SJCRH30 (cell line): Measurements from ENCODE around the gene PFDN4. TPM values are rescaled to one million over a fixed set of nuclear protein-coding genes. Genes with fewer than 3 reads are reported as not detected.

Experiments used
- DNase-seq, 2 experiments: peaks; one replicate each; pipeline ENCODE4 v3.0.0-alpha.2; 2015 to 2020
- H3K27ac ChIP-seq: fragments of 250-450 bp; sonication (Bioruptor Pico); 2 replicates; pipeline ENCODE4 v1.5.1; 2020; ENCODE audit warnings: mild to moderate bottlenecking, moderate library complexity
- H3K27me3 ChIP-seq: fragments of 250-450 bp; sonication (Bioruptor Pico); 2 replicates; pipeline ENCODE4 v1.5.1; 2020; ENCODE audit warnings: mild to moderate bottlenecking, moderate library complexity
- H3K36me3 ChIP-seq: fragments of 250-450 bp; sonication (Bioruptor Pico); 2 replicates; pipeline ENCODE4 v1.5.1; 2020; ENCODE audit warnings: mild to moderate bottlenecking, moderate library complexity
- H3K4me1 ChIP-seq: fragments of 250-450 bp; sonication (Bioruptor Pico); 2 replicates; pipeline ENCODE4 v1.5.1; 2020; ENCODE audit warnings: mild to moderate bottlenecking, moderate library complexity
- H3K4me3 ChIP-seq: fragments of 250-450 bp; sonication (Bioruptor Pico); 2 replicates; pipeline ENCODE4 v1.5.1; 2020; ENCODE audit warnings: mild to moderate bottlenecking, moderate library complexity
- H3K9me3 ChIP-seq: fragments of 250-450 bp; sonication (Bioruptor Pico); replicated peaks from 2 replicates; pipeline ENCODE4 v1.5.1; 2020; ENCODE audit warnings: mild to moderate bottlenecking, moderate library complexity
- total RNA-seq: library from RNA; depleted of rRNA; stranded (reverse); fragments of >200 nt; shearing (Covaris generic); gene quantifications from 2 replicates; pipeline ENCODE4 v1.2.3, GENCODE V29; 2014

Gene PFDN4
- total RNA-seq, 1 experiment from 2014 or later, result 168 TPM

- Histone ChIP-seq H3K4me1 (no peaks in the 10 kb centered on the region), H3K36me3 (no peaks in the 10 kb centered on the region), H3K4me3 (no peak overlapping the region), H3K27me3 (no peaks in the 10 kb centered on the region; the same call in 1 of the 2 replicates), H3K9me3 (0 out of 2 replicates have a peak, but pooled peaks cover 3% of the 10 kb centered on the region), H3K27ac (no peak overlapping the region)
- DNase-seq, result no peak
These were observed 4.6 kb upstream of the PFDN4 start for GRCh38 chr20:54203281-54203680.

DNA sequence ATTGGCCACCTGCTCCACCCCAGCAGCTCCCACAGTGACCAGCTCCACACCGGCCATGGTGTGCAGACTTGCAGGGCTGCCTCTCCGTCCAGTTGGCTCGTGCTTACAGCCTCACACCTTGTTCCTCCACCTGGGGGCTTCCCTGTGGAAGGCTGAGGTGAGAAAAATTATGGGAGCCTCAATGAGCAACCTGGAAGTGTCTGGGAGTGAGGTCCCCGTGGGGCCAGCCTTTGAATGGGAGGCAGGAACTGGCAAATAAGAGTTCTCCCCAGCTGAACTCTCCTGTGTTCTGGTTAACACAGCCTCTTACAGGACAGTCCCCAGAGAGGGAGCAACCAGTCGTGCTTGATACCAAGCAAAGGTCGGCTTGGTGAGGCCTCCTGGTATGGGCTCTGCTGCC, 3.8 kb upstream of the PFDN4 start:
- H3K9me3 ChIP-seq, result 0 out of 2 replicates have a peak, but pooled peaks cover 3% of the 10 kb centered on the region
- no peak overlapping the region for H3K27ac ChIP-seq
- H3K4me1 ChIP-seq, result peaks cover 1% of the 10 kb centered on the region; the same call in 1 of the 2 replicates
- H3K36me3 ChIP-seq, result no peaks in the 10 kb centered on the region
- no peak overlapping the region for H3K4me3 ChIP-seq
- no peak for DNase-seq
- no peaks in the 10 kb centered on the region; the same call in 1 of the 2 replicates for H3K27me3 ChIP-seq

- no peak for DNase-seq
- Histone ChIP-seq H3K36me3 (no peaks in the 10 kb centered on the region), H3K9me3 (0 out of 2 replicates have a peak, but pooled peaks cover 3% of the 10 kb centered on the region), H3K27me3 (no peaks in the 10 kb centered on the region; the same call in 1 of the 2 replicates), H3K4me3 (no peak overlapping the region), H3K4me1 (peaks cover 5% of the 10 kb centered on the region; the same call in 1 of the 2 replicates), H3K27ac (no peak overlapping the region)
These were observed 3.4 kb upstream of the PFDN4 start for GRCh38 chr20:54204481-54204880.

DNA sequence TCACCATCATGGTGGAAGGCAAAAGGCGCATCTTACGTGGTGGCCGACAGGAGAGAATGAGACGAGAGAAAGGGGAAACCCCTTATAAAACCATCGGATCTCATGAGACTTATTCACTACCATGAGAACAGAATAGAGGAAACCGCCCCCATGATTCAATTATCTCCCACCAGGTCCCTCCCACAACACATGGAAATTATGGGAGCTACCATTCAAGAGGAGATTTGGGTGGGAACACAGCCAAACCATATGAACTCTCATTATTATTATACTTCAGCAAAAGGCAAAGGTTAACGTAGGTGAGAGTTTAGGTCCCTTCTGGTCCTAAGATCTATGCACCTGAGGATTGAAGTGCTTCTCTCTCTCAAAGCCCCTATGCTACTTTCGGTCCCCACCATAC, 2.4 kb upstream of the PFDN4 start:
- DNase-seq, result no peak
- H3K4me1 ChIP-seq, result peaks cover 6% of the 10 kb centered on the region; the same call in 1 of the 2 replicates
- H3K9me3 ChIP-seq, result 0 out of 2 replicates have a peak, but pooled peaks cover 3% of the 10 kb centered on the region
- H3K27me3 ChIP-seq, result no peaks in the 10 kb centered on the region; the same call in 1 of the 2 replicates
- H3K27ac ChIP-seq, result no peak overlapping the region
- H3K36me3 ChIP-seq, result no peaks in the 10 kb centered on the region
- no peak overlapping the region for H3K4me3 ChIP-seq

- Histone ChIP-seq H3K4me1 (peaks cover 6% of the 10 kb centered on the region), H3K4me3 (peak overlapping the region; percentile 89), H3K36me3 (no peaks in the 10 kb centered on the region), H3K27me3 (no peaks in the 10 kb centered on the region), H3K27ac (peak overlapping the region; percentile 99), H3K9me3 (0 out of 2 replicates have a peak, but pooled peaks cover 3% of the 10 kb centered on the region)
- no peak for DNase-seq
These were observed 689 bp upstream of the PFDN4 start for GRCh38 chr20:54207053-54207742.

- peak overlapping the region; percentile 89 for H3K4me3 ChIP-seq
- peak overlapping the region; percentile 99 for H3K27ac ChIP-seq
- peak; percentile 32 to 55 for DNase-seq
- H3K36me3 ChIP-seq, result no peaks in the 10 kb centered on the region
- H3K4me1 ChIP-seq, result peaks cover 20% of the 10 kb centered on the region
- 0 out of 2 replicates have a peak, but pooled peaks cover 3% of the 10 kb centered on the region for H3K9me3 ChIP-seq
- no peaks in the 10 kb centered on the region for H3K27me3 ChIP-seq
These were observed 775 bp downstream of the PFDN4 start for GRCh38 chr20:54208548-54209176.

- Histone ChIP-seq H3K4me3 (peak overlapping the region; percentile 89), H3K4me1 (peaks cover 26% of the 10 kb centered on the region), H3K9me3 (0 out of 2 replicates have a peak, but pooled peaks cover 3% of the 10 kb centered on the region), H3K27me3 (no peaks in the 10 kb centered on the region), H3K36me3 (no peaks in the 10 kb centered on the region; the same call in 1 of the 2 replicates), H3K27ac (no peak overlapping the region)
- DNase-seq, result no peak
These were observed 1.4 kb downstream of the PFDN4 start for GRCh38 chr20:54209216-54209813.

GRCh38 chr20:54212226-54212625, 4.3 kb downstream of the PFDN4 start:
- no peak overlapping the region for H3K27ac ChIP-seq
- peak; percentile 58 to 67 for DNase-seq
- peaks cover 36% of the 10 kb centered on the region for H3K4me1 ChIP-seq
- H3K27me3 ChIP-seq, result no peaks in the 10 kb centered on the region
- no peak overlapping the region for H3K4me3 ChIP-seq
- H3K36me3 ChIP-seq, result peaks cover 14% of the 10 kb centered on the region
- no peaks in the 10 kb centered on the region for H3K9me3 ChIP-seq

- H3K4me1 ChIP-seq, result peaks cover 36% of the 10 kb centered on the region
- peaks cover 14% of the 10 kb centered on the region for H3K36me3 ChIP-seq
- no peaks in the 10 kb centered on the region for H3K9me3 ChIP-seq
- no peak overlapping the region for H3K4me3 ChIP-seq
- H3K27ac ChIP-seq, result no peak overlapping the region
- no peaks in the 10 kb centered on the region for H3K27me3 ChIP-seq
- no peak for DNase-seq
These were observed 5.0 kb downstream of the PFDN4 start for GRCh38 chr20:54212871-54213270.

GRCh38 chr20:54214566-54214965, 6.7 kb downstream of the PFDN4 start:
- Histone ChIP-seq H3K36me3 (peaks cover 22% of the 10 kb centered on the region), H3K27me3 (no peaks in the 10 kb centered on the region), H3K4me1 (peaks cover 30% of the 10 kb centered on the region), H3K4me3 (no peak overlapping the region), H3K27ac (peak overlapping the region; percentile 6; the same call in 1 of the 2 replicates), H3K9me3 (no peaks in the 10 kb centered on the region)
- peak; percentile 91 to 96 for DNase-seq

- no peak overlapping the region for H3K4me3 ChIP-seq
- peaks cover 24% of the 10 kb centered on the region for H3K36me3 ChIP-seq
- no peaks in the 10 kb centered on the region for H3K27me3 ChIP-seq
- peak overlapping the region; percentile 6; the same call in 1 of the 2 replicates for H3K27ac ChIP-seq
- H3K9me3 ChIP-seq, result no peaks in the 10 kb centered on the region
- no peak for DNase-seq
- H3K4me1 ChIP-seq, result peaks cover 30% of the 10 kb centered on the region
These were observed 7.4 kb downstream of the PFDN4 start for GRCh38 chr20:54215157-54215789.

DNA sequence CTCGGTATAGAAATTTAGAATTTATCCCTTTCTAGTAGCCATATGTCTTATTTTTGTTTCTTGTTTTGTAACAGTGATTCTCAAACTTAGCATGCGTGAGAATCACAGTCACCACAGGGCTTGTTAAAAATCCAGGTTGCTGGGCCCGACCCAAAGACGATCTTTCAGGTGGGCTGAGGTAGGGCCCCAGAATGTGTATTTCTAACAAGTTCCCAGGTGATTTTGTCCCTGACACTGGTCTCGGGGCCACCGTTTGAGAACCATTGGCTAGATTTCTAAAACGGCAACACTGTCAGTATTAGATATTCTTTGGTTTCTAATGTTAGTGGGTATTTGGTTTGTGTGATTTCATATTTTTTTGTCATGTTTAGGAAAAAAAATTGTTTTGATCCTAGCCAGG, 9.9 kb downstream of the PFDN4 start:
- H3K27ac ChIP-seq, result no peak overlapping the region
- H3K4me1 ChIP-seq, result peaks cover 24% of the 10 kb centered on the region
- peaks cover 24% of the 10 kb centered on the region for H3K36me3 ChIP-seq
- no peak overlapping the region for H3K4me3 ChIP-seq
- no peaks in the 10 kb centered on the region for H3K9me3 ChIP-seq
- no peaks in the 10 kb centered on the region for H3K27me3 ChIP-seq
- no peak for DNase-seq

DNA sequence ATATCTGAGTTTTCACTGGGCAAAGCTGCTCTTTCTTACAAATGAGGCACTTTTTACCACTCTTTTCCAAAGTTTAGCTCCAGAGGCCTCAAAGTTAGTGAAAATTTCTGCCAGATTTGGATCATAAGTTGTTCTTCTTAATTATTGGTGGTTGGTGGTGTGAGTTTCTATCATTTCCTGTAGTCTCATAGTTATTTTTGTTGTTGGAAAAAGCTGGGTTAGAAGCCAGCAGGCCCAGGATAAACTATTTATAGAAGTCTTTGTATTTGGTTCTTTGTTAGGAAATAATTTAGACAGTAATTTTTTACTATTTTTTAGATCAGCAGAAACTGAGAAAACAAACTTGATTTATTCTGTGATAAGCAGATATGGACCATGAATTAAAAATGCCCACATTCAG, 10.6 kb downstream of the PFDN4 start:
- no peaks in the 10 kb centered on the region for H3K27me3 ChIP-seq
- no peak overlapping the region for H3K27ac ChIP-seq
- no peak for DNase-seq
- peaks cover 18% of the 10 kb centered on the region for H3K4me1 ChIP-seq
- no peaks in the 10 kb centered on the region for H3K9me3 ChIP-seq
- H3K36me3 ChIP-seq, result peaks cover 24% of the 10 kb centered on the region
- H3K4me3 ChIP-seq, result no peak overlapping the region

DNA sequence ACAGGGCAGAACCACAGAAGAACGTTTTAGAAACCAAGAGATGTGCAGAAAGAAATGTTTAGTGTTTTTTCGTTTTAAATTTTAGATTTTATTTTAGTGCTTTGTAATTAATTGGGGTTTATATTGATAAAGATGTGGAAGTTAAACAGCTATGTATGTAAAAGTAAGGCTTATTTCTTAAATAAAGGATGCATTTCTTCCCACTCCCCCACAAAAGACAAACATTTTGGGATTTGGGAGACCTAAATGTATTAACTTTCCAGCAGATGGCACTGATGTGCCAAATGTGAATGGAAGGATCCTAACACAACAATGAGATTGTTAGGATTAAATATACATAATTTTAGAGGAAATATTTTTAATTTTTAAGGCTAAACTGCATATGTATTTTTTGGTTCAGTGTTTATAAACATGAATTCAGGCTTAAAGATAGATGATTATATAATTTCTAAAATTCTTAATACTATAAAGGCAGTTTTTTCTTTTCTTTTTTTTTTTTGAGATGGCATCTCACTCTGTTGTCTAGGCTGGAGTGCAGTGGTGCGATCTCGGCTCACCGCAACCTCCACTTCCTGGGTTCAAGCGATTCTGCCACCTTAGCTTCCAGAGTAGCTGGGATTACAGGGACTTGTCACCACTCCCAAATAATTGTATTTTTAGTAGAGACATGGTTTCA, 12.0 kb downstream of the PFDN4 start:
- no peaks in the 10 kb centered on the region for H3K27me3 ChIP-seq
- H3K36me3 ChIP-seq, result peaks cover 24% of the 10 kb centered on the region
- DNase-seq, result peak in 1 of 2 experiments; percentile 66
- H3K9me3 ChIP-seq, result no peaks in the 10 kb centered on the region
- H3K4me3 ChIP-seq, result no peak overlapping the region
- H3K27ac ChIP-seq, result no peak overlapping the region
- peaks cover 3% of the 10 kb centered on the region for H3K4me1 ChIP-seq
